Measurements from ENCODE around the gene PCDHGA1. TPM values are rescaled to one million over a fixed set of nuclear protein-coding genes. Genes with fewer than 3 reads are reported as not detected.

The PCDHGA1 gene
- total and polyA plus RNA-seq, 2 of the 4 experiments (the other 2 are of a cell fraction), result 0.90 to 0.92 TPM

- peaks cover 43% of the 10 kb centered on the region for H3K9me3 ChIP-seq (ENCODE audit: control insufficient read depth, insufficient read depth, low read length)
- TF ChIP-seq POLR2A (IDR thresholded peaks at IDR 0.05; ENCODE audit: low read depth, low read length) (no peak), RAD21 (IDR thresholded peaks at IDR 0.05; ENCODE audit: low read length) (no peak), CEBPB (IDR thresholded peaks at IDR 0.05; ENCODE audit: low read depth, low read length) (no peak), SMC3 (IDR thresholded peaks at IDR 0.05; ENCODE audit: low read depth, low read length) (no peak), FOS (IDR thresholded peaks at IDR 0.05; ENCODE audit: low read depth, low read length) (no peak), MAFK (IDR thresholded peaks at IDR 0.05; ENCODE audit: low read depth, low read length) (no peak), ELK1 (IDR thresholded peaks at IDR 0.05; ENCODE audit: borderline replicate concordance, low read depth, low read length) (no peak), MXI1 (IDR thresholded peaks at IDR 0.05; ENCODE audit: borderline replicate concordance, low read depth, low read length) (no peak), RCOR1 (IDR thresholded peaks at IDR 0.05; ENCODE audit: insufficient replicate concordance, low read length) (no peak), USF2 (IDR thresholded peaks at IDR 0.05; ENCODE audit: low read depth, low read length) (no peak), MAZ (IDR thresholded peaks at IDR 0.05; ENCODE audit: borderline replicate concordance, low read depth, low read length) (no peak), CTCF (conservative IDR thresholded peaks at IDR 0.05; ENCODE audit: low read depth, low read length) (no peak), BHLHE40 (IDR thresholded peaks at IDR 0.05; ENCODE audit: low read depth, low read length) (no peak), RFX5 (IDR thresholded peaks at IDR 0.05; ENCODE audit: low read depth, low read length) (no peak), CHD1 (IDR thresholded peaks at IDR 0.05; ENCODE audit: low read depth, low read length) (no peak)
Observed at GRCh38 chr5:141384471-141385267, 54.4 kb downstream of the PCDHGA1 start.

More at GRCh38 chr5:141384471-141385267, 54.4 kb downstream of the PCDHGA1 start:
- H4K20me1 ChIP-seq (ENCODE audit: insufficient read depth, low read length), result no peaks in the 10 kb centered on the region
- ChIA-PET CTCF (no interaction called here), POLR2A (ENCODE audit: unreplicated experiment) (no interaction called here)
- no peak overlapping the region for H3K27ac ChIP-seq (ENCODE audit: insufficient read depth, low read length)
- H3K18ac ChIP-seq (ENCODE audit: low read depth, low read length), result no peak overlapping the region
- H3K4me3 ChIP-seq (ENCODE audit: insufficient read depth, low read depth, low read length), result no peak overlapping the region
- peaks cover 7 to 13% of the 10 kb centered on the region in 2 experiments; a peak in 3 of 4 replicates for H3K79me1 ChIP-seq (ENCODE audit: low read depth in 1 of 2, low read length in 2 of 2)
- H3K9ac ChIP-seq (ENCODE audit: low read depth, low read length), result no peak overlapping the region
- H2BK120ac ChIP-seq (ENCODE audit: low read depth, low read length), result no peak overlapping the region
- H2AFZ ChIP-seq (replicated peaks; ENCODE audit: low read length, poor library complexity), result peak overlapping the region; percentile 2
- H2AK5ac ChIP-seq (ENCODE audit: low read depth, low read length), result no peak overlapping the region
- no peak overlapping the region for H3K14ac ChIP-seq (replicated peaks; ENCODE audit: low read depth, low read length)
- peak overlapping the region; percentile 89 for H2AK9ac ChIP-seq (replicated peaks; ENCODE audit: low read depth, low read length, poor library complexity)
- H2BK5ac ChIP-seq (ENCODE audit: low read depth, low read length, poor library complexity, severe bottlenecking), result no peak overlapping the region
- no peaks in the 10 kb centered on the region for H3K27me3 ChIP-seq (ENCODE audit: control insufficient read depth, insufficient read depth, low read length)
- 59% methylated on average over 23 of the region's 43 CpGs; no CpG with 5 or more reads in 1 of the 2 experiments for WGBS, 2 experiments (ENCODE audit: extremely low coverage in 2 of 2, insufficient read length in 1 of 2)
- peaks cover 9% of the 10 kb centered on the region; the same call in 1 of the 2 replicates for H3K36me3 ChIP-seq (ENCODE audit: control insufficient read depth, insufficient read depth, low read length)
- no peaks in the 10 kb centered on the region for H3K9me1 ChIP-seq (ENCODE audit: insufficient read depth, low read length)
- dilution Hi-C loops (cut with HindIII; ENCODE audit: low sequenced_read_pairs, unreplicated experiment) (no loop called here), intact Hi-C loops (cut with micrococcal nuclease) (no loop called here), in situ Hi-C loops (cut with MboI; ENCODE audit: low sequenced_read_pairs) (no loop called here)
- H4K8ac ChIP-seq (ENCODE audit: low read depth in 2 of 2, low read length in 2 of 2), result no peak overlapping the region
- H4K5ac ChIP-seq (ENCODE audit: low read depth, low read length), result no peak overlapping the region
- no peak overlapping the region for H3K56ac ChIP-seq (ENCODE audit: extremely low read depth, insufficient read depth, low read length)
- peaks cover 1% of the 10 kb centered on the region; the same call in 1 of the 2 replicates for H3K4me1 ChIP-seq (ENCODE audit: control insufficient read depth, insufficient read depth, low read length)
- no peak overlapping the region for H2BK20ac ChIP-seq (ENCODE audit: low read depth, low read length)
- H3K4me2 ChIP-seq (ENCODE audit: low read depth, low read length), result no peak overlapping the region
- no peak overlapping the region for H3K4ac ChIP-seq (ENCODE audit: low read depth, low read length)
- H4K91ac ChIP-seq (ENCODE audit: insufficient read depth, low read depth, low read length), result no peak overlapping the region
- no peak for DNase-seq
- no TSS peak for BruUV-seq (replicated peaks)
- no peak for ATAC-seq (ENCODE audit: low read depth)
- no peak overlapping the region for H2BK15ac ChIP-seq (ENCODE audit: low read depth, low read length)
- no peak overlapping the region for H3K23ac ChIP-seq (ENCODE audit: low read depth, low read length)
